KMS-11 (cell line): Measurements from ENCODE around the gene CACNG3.

Experiments
- H2AFZ ChIP-seq: fragments of 200-600 bp; sonication (generic); 2 replicates; pipeline ENCODE4 v1.6.1; 2016; ENCODE audit warnings: antibody characterized with exemption, mixed run types, low read depth
- H3K27ac ChIP-seq: fragments of 200-600 bp; sonication (generic); 2 replicates; pipeline ENCODE4 v1.6.1; 2016; ENCODE audit warnings: mild to moderate bottlenecking, mixed run types
- H3K27me3 ChIP-seq: fragments of 200-600 bp; sonication (generic); 2 replicates; pipeline ENCODE4 v1.6.1; 2017; ENCODE audit warnings: mild to moderate bottlenecking, low read depth, mixed run types, moderate library complexity; ENCODE audit not compliant: insufficient read depth
- H3K36me3 ChIP-seq: fragments of 200-600 bp; sonication (generic); 2 replicates; pipeline ENCODE4 v1.6.1; 2017; ENCODE audit warnings: mild to moderate bottlenecking, mixed run types; ENCODE audit not compliant: insufficient read depth
- H3K4me1 ChIP-seq: fragments of 200-600 bp; sonication (generic); 2 replicates; pipeline ENCODE4 v1.6.1; 2016; ENCODE audit warnings: mild to moderate bottlenecking, low read depth, mixed run types; ENCODE audit not compliant: poor library complexity, severe bottlenecking
- H3K4me2 ChIP-seq: fragments of 200-600 bp; sonication (generic); 2 replicates; pipeline ENCODE4 v1.7.0; 2016; ENCODE audit warnings: mild to moderate bottlenecking, mixed run types
- H3K4me3 ChIP-seq: fragments of 200-600 bp; sonication (generic); IDR thresholded peaks from 2 replicates; pipeline ENCODE4 v1.6.1; 2017; ENCODE audit warnings: low read depth, low read length, mixed read lengths; ENCODE audit not compliant: insufficient read depth
- H3K79me2 ChIP-seq: fragments of 200-600 bp; sonication (generic); 2 replicates; pipeline ENCODE4 v1.6.1; 2016; ENCODE audit warnings: low read depth, mixed run types; ENCODE audit not compliant: insufficient read depth
- H3K9ac ChIP-seq: fragments of 200-600 bp; sonication (generic); 2 replicates; pipeline ENCODE4 v1.6.1; 2016; ENCODE audit warnings: mild to moderate bottlenecking, mixed run types
- H4K20me1 ChIP-seq: fragments of 200-600 bp; sonication (generic); 2 replicates; pipeline ENCODE4 v1.6.1; 2016; ENCODE audit warnings: mild to moderate bottlenecking, mixed run types; ENCODE audit not compliant: insufficient read depth
- TF ChIP-seq, protein P1 (sequence below): fragments of 200-600 bp; sonication (generic); conservative IDR thresholded peaks from 2 replicates; pipeline ENCODE4 v1.6.1; 2017; ENCODE audit warnings: low read depth, mild to moderate bottlenecking, antibody characterized with exemption, low read length, moderate library complexity, mixed read lengths

Gene CACNG3

DNA sequence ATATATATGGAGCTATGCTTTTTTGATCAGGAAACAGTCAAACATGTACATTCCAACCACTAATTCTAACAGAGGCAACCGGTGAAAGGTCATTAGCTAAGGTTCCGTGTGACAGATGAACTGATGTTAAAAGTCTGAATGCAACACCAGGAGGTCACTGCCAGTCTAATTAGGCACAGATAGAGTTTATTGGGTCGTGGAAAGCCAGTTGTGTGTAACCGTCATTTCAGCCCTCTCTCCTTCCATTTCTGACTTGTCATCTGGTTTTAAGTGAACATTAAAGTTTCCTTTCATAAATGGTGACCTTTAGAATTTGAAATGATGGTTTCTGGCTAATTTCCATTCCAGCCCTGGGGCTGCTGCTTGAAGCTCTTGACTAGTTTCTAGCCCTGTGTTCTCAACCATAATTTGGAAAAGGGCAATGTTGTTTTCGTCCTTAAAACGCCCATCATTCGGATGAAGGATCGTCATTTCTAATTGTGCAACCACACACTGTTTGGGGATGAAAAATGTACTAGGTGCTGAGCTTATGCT is 23.9 kb downstream of the CACNG3 start:
- H3K4me2 ChIP-seq, result no peak overlapping the region
- TF ChIP-seq, protein P1, sequence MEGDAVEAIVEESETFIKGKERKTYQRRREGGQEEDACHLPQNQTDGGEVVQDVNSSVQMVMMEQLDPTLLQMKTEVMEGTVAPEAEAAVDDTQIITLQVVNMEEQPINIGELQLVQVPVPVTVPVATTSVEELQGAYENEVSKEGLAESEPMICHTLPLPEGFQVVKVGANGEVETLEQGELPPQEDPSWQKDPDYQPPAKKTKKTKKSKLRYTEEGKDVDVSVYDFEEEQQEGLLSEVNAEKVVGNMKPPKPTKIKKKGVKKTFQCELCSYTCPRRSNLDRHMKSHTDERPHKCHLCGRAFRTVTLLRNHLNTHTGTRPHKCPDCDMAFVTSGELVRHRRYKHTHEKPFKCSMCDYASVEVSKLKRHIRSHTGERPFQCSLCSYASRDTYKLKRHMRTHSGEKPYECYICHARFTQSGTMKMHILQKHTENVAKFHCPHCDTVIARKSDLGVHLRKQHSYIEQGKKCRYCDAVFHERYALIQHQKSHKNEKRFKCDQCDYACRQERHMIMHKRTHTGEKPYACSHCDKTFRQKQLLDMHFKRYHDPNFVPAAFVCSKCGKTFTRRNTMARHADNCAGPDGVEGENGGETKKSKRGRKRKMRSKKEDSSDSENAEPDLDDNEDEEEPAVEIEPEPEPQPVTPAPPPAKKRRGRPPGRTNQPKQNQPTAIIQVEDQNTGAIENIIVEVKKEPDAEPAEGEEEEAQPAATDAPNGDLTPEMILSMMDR, result no peak
- H3K9ac ChIP-seq, result no peak overlapping the region
- H2AFZ ChIP-seq, result no peak overlapping the region
- no peak overlapping the region for H3K4me3 ChIP-seq
- H3K79me2 ChIP-seq, result no peaks in the 10 kb centered on the region
- H3K36me3 ChIP-seq, result no peaks in the 10 kb centered on the region
- no peaks in the 10 kb centered on the region for H4K20me1 ChIP-seq
- H3K27ac ChIP-seq, result no peak overlapping the region
- no peaks in the 10 kb centered on the region for H3K27me3 ChIP-seq
- H3K4me1 ChIP-seq, result no peaks in the 10 kb centered on the region

DNA sequence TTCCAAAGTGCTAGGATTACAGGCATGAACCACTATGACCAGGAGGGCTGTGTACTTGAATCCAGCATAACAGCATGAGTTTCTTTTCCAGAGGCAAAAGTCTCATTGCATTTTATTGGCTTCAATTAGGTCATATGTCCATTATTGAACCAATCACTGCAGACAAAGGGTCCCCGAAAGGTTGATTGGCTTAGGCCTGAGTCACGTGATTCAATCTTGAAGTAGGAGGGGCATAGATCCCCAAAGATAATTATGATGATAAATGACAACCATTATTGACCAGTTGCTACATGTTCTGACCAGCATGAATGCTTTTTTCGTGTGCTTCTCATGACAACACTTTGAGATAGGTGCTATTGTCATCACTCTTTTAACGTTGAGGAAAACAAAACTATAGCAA is 25.3 kb downstream of the CACNG3 start:
- Histone ChIP-seq H3K27me3 (no peaks in the 10 kb centered on the region), H3K4me2 (no peak overlapping the region), H3K4me3 (no peak overlapping the region), H3K4me1 (no peaks in the 10 kb centered on the region), H3K79me2 (no peaks in the 10 kb centered on the region), H2AFZ (no peak overlapping the region), H4K20me1 (no peaks in the 10 kb centered on the region), H3K9ac (no peak overlapping the region), H3K36me3 (no peaks in the 10 kb centered on the region), H3K27ac (no peak overlapping the region)
- TF ChIP-seq, protein P1, result no peak

DNA sequence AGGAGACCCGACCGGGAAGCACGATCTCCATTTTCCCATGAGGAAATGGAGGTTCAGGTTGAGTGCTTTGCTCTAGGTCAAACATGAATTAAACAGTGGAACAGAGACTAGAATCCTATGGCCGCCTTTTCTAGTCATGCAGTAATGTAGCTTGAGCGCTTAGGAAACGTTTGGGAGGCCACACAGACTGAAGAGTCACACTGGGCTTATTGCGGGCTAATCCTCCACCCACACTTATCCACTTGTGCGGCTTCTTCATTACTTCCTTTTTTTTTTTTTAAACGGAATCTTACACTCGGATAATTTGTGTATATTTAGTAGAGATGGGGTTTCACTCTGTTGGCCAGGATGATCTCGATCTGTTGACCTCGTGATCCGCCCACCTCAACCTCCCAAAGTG is 26.0 kb downstream of the CACNG3 start:
- no peaks in the 10 kb centered on the region for H3K36me3 ChIP-seq
- TF ChIP-seq, protein P1, result no peak
- H3K4me3 ChIP-seq, result no peak overlapping the region
- H3K27me3 ChIP-seq, result no peaks in the 10 kb centered on the region
- H3K79me2 ChIP-seq, result no peaks in the 10 kb centered on the region
- no peaks in the 10 kb centered on the region for H4K20me1 ChIP-seq
- no peak overlapping the region for H2AFZ ChIP-seq
- H3K27ac ChIP-seq, result no peak overlapping the region
- H3K4me1 ChIP-seq, result no peaks in the 10 kb centered on the region
- no peak overlapping the region for H3K9ac ChIP-seq
- no peak overlapping the region for H3K4me2 ChIP-seq

DNA sequence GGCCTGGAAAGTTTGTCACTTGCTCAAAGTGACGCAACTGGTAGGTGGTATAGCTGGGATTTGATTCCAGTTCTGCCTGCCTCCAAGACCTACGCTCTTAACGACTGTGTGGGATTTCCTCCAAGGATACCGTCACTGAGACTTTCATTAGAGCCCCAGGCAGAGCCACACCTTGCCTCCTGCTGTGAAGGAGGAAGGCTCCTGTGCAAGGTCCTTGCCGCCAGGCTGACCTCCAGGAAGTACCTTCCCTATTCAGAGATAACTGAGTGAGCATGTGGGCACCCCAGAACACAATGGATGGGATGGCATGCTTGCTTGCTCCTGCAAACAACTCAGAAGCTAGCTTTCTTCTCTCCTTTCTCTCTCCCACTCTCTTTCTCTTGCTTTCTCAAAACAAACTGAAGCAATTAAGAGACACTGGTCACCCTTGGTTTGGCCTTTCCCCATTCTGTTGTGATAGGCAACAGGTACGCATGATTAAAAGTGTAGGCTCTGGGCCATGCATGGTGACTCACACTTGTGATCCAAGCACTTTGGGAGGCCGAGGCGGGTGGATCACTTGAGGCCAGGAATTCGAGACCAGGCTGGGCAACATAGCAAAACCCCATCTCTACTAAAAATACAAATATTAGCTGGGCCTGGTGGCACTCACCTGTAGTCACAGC is 30.7 kb downstream of the CACNG3 start:
- Histone ChIP-seq H3K27me3 (no peaks in the 10 kb centered on the region), H2AFZ (no peak overlapping the region)

More for the DNA sequence above, 30.7 kb downstream of the CACNG3 start:
- no peaks in the 10 kb centered on the region for H3K79me2 ChIP-seq
- no peak overlapping the region for H3K4me3 ChIP-seq
- H3K9ac ChIP-seq, result no peak overlapping the region
- TF ChIP-seq, protein P1, result no peak
- no peaks in the 10 kb centered on the region for H4K20me1 ChIP-seq
- H3K36me3 ChIP-seq, result no peaks in the 10 kb centered on the region
- H3K27ac ChIP-seq, result no peak overlapping the region
- H3K4me2 ChIP-seq, result no peak overlapping the region
- peaks cover 34% of the 10 kb centered on the region for H3K4me1 ChIP-seq
